ENCODE measurements around the gene ROR2.
A peak's percentile ranks its signal among the peaks of the same experiment; 100 is the strongest.

The ROR2 gene

GRCh38 chr9:91966503-91966902, 16.5 kb upstream of the ROR2 start:
- Histone ChIP-seq H3K4me1 (ENCODE audit: insufficient read depth, low read length) (no peaks in the 10 kb centered on the region), H2AFZ (ENCODE audit: low read depth, low read length) (no peak overlapping the region), H3K4me3 (ENCODE audit: low read length) (no peak overlapping the region), H3K27me3 (ENCODE audit: insufficient read depth, low read length) (no peaks in the 10 kb centered on the region), H3K9me3 (ENCODE audit: low read length) (no peaks in the 10 kb centered on the region), H3K36me3 (ENCODE audit: insufficient read depth, low read length) (no peaks in the 10 kb centered on the region)

GRCh38 chr9:91963711-91964240, 13.7 kb upstream of the ROR2 start:
- no peaks in the 10 kb centered on the region for H3K9me3 ChIP-seq (ENCODE audit: low read length)
- no peaks in the 10 kb centered on the region for H3K4me1 ChIP-seq (ENCODE audit: insufficient read depth, low read length)
- H3K27me3 ChIP-seq (ENCODE audit: insufficient read depth, low read length) = no peaks in the 10 kb centered on the region

GRCh38 chr9:91960367-91960766, 10.3 kb upstream of the ROR2 start:
- H3K36me3 ChIP-seq (ENCODE audit: insufficient read depth, low read length) = no peaks in the 10 kb centered on the region
- H3K4me3 ChIP-seq (ENCODE audit: low read length) = no peak overlapping the region
- H2AFZ ChIP-seq (ENCODE audit: low read depth, low read length) = no peak overlapping the region
- no peaks in the 10 kb centered on the region for H3K4me1 ChIP-seq (ENCODE audit: insufficient read depth, low read length)
- no peaks in the 10 kb centered on the region for H3K9me3 ChIP-seq (ENCODE audit: low read length)
- H3K27me3 ChIP-seq (ENCODE audit: insufficient read depth, low read length) = no peaks in the 10 kb centered on the region

More at GRCh38 chr9:91963711-91964240, 13.7 kb upstream of the ROR2 start:
- no peak overlapping the region for H2AFZ ChIP-seq (ENCODE audit: low read depth, low read length)
- H3K4me3 ChIP-seq (ENCODE audit: low read length) = no peak overlapping the region
- H3K36me3 ChIP-seq (ENCODE audit: insufficient read depth, low read length) = no peaks in the 10 kb centered on the region

GRCh38 chr9:91958174-91958573, 8.1 kb upstream of the ROR2 start:
- no peaks in the 10 kb centered on the region for H3K36me3 ChIP-seq (ENCODE audit: insufficient read depth, low read length)
- peaks cover 3% of the 10 kb centered on the region for H3K4me1 ChIP-seq (ENCODE audit: insufficient read depth, low read length)
- H3K4me3 ChIP-seq (ENCODE audit: low read length) = no peak overlapping the region
- no peaks in the 10 kb centered on the region for H3K27me3 ChIP-seq (ENCODE audit: insufficient read depth, low read length)
- no peaks in the 10 kb centered on the region for H3K9me3 ChIP-seq (ENCODE audit: low read length)
- no peak overlapping the region for H2AFZ ChIP-seq (ENCODE audit: low read depth, low read length)

- Histone ChIP-seq H3K9me3 (ENCODE audit: low read length) (no peaks in the 10 kb centered on the region), H3K4me3 (ENCODE audit: low read length) (peak overlapping the region; percentile 29), H3K27me3 (ENCODE audit: insufficient read depth, low read length) (peaks cover 7% of the 10 kb centered on the region), H2AFZ (ENCODE audit: low read depth, low read length) (peak overlapping the region; percentile 84), H3K4me1 (ENCODE audit: insufficient read depth, low read length) (peaks cover 8% of the 10 kb centered on the region), H3K36me3 (ENCODE audit: insufficient read depth, low read length) (no peaks in the 10 kb centered on the region)
Observed at GRCh38 chr9:91954841-91955471, 4.9 kb upstream of the ROR2 start.

GRCh38 chr9:91953718-91954117, 3.7 kb upstream of the ROR2 start:
- Histone ChIP-seq H3K36me3 (ENCODE audit: insufficient read depth, low read length) (no peaks in the 10 kb centered on the region), H3K4me1 (ENCODE audit: insufficient read depth, low read length) (peaks cover 8% of the 10 kb centered on the region), H3K9me3 (ENCODE audit: low read length) (no peaks in the 10 kb centered on the region), H3K27me3 (ENCODE audit: insufficient read depth, low read length) (peaks cover 12% of the 10 kb centered on the region), H2AFZ (ENCODE audit: low read depth, low read length) (no peak overlapping the region), H3K4me3 (ENCODE audit: low read length) (no peak overlapping the region)

- peaks cover 17% of the 10 kb centered on the region for H3K27me3 ChIP-seq (ENCODE audit: insufficient read depth, low read length)
- H3K36me3 ChIP-seq (ENCODE audit: insufficient read depth, low read length) = no peaks in the 10 kb centered on the region
- no peaks in the 10 kb centered on the region for H3K9me3 ChIP-seq (ENCODE audit: low read length)
- H2AFZ ChIP-seq (ENCODE audit: low read depth, low read length) = no peak overlapping the region
- H3K4me1 ChIP-seq (ENCODE audit: insufficient read depth, low read length) = peaks cover 14% of the 10 kb centered on the region
- no peak overlapping the region for H3K4me3 ChIP-seq (ENCODE audit: low read length)
Observed at GRCh38 chr9:91951944-91952520, 2.0 kb upstream of the ROR2 start.

GRCh38 chr9:91949392-91949945, 559 bp downstream of the ROR2 start:
- no peaks in the 10 kb centered on the region for H3K36me3 ChIP-seq (ENCODE audit: insufficient read depth, low read length)
- H3K4me1 ChIP-seq (ENCODE audit: insufficient read depth, low read length) = peaks cover 11% of the 10 kb centered on the region
- H3K4me3 ChIP-seq (ENCODE audit: low read length) = peak overlapping the region; percentile 44
- peaks cover 17% of the 10 kb centered on the region for H3K27me3 ChIP-seq (ENCODE audit: insufficient read depth, low read length)
- peak overlapping the region; percentile 97 for H2AFZ ChIP-seq (ENCODE audit: low read depth, low read length)
- H3K9me3 ChIP-seq (ENCODE audit: low read length) = no peaks in the 10 kb centered on the region

- Histone ChIP-seq H3K27me3 (ENCODE audit: insufficient read depth, low read length) (peaks cover 17% of the 10 kb centered on the region), H3K9me3 (ENCODE audit: low read length) (no peaks in the 10 kb centered on the region), H3K4me1 (ENCODE audit: insufficient read depth, low read length) (peaks cover 11% of the 10 kb centered on the region), H3K36me3 (ENCODE audit: insufficient read depth, low read length) (no peaks in the 10 kb centered on the region), H2AFZ (ENCODE audit: low read depth, low read length) (peak overlapping the region; percentile 97), H3K4me3 (ENCODE audit: low read length) (peak overlapping the region; percentile 44)
Observed at GRCh38 chr9:91948597-91949391, 1.2 kb downstream of the ROR2 start.

GRCh38 chr9:91948101-91948596, 1.9 kb downstream of the ROR2 start:
- H3K4me3 ChIP-seq (ENCODE audit: low read length) = peak overlapping the region; percentile 44
- peaks cover 11% of the 10 kb centered on the region for H3K4me1 ChIP-seq (ENCODE audit: insufficient read depth, low read length)
- no peaks in the 10 kb centered on the region for H3K36me3 ChIP-seq (ENCODE audit: insufficient read depth, low read length)
- no peaks in the 10 kb centered on the region for H3K9me3 ChIP-seq (ENCODE audit: low read length)
- peaks cover 17% of the 10 kb centered on the region for H3K27me3 ChIP-seq (ENCODE audit: insufficient read depth, low read length)
- H2AFZ ChIP-seq (ENCODE audit: low read depth, low read length) = peak overlapping the region; percentile 97

GRCh38 chr9:91946653-91947488, 3.2 kb downstream of the ROR2 start:
- Histone ChIP-seq H3K4me1 (ENCODE audit: insufficient read depth, low read length) (peaks cover 11% of the 10 kb centered on the region), H3K4me3 (ENCODE audit: low read length) (no peak overlapping the region), H2AFZ (ENCODE audit: low read depth, low read length) (no peak overlapping the region)

GRCh38 chr9:91946196-91946595, 3.8 kb downstream of the ROR2 start:
- Histone ChIP-seq H3K27me3 (ENCODE audit: insufficient read depth, low read length) (peaks cover 17% of the 10 kb centered on the region), H3K9me3 (ENCODE audit: low read length) (no peaks in the 10 kb centered on the region), H2AFZ (ENCODE audit: low read depth, low read length) (no peak overlapping the region), H3K36me3 (ENCODE audit: insufficient read depth, low read length) (no peaks in the 10 kb centered on the region), H3K4me3 (ENCODE audit: low read length) (no peak overlapping the region), H3K4me1 (ENCODE audit: insufficient read depth, low read length) (peaks cover 11% of the 10 kb centered on the region)

More at GRCh38 chr9:91946653-91947488, 3.2 kb downstream of the ROR2 start:
- no peaks in the 10 kb centered on the region for H3K36me3 ChIP-seq (ENCODE audit: insufficient read depth, low read length)
- no peaks in the 10 kb centered on the region for H3K9me3 ChIP-seq (ENCODE audit: low read length)
- H3K27me3 ChIP-seq (ENCODE audit: insufficient read depth, low read length) = peaks cover 17% of the 10 kb centered on the region
